Jurkat, Clone E6-1 (cell line): Measurements from ENCODE around the gene PAEP.

ENCODE experiments used
- DNase-seq: peaks from one replicate; pipeline ENCODE4 v3.0.0-alpha.2; 2011; ENCODE audit warnings: low read depth, low spot score
- H3K4me3 ChIP-seq: 2 replicates; pipeline ENCODE4 v1.5.1; 2011; ENCODE audit warnings: mild to moderate bottlenecking, low read length, control low read depth, moderate library complexity

The PAEP gene

DNA sequence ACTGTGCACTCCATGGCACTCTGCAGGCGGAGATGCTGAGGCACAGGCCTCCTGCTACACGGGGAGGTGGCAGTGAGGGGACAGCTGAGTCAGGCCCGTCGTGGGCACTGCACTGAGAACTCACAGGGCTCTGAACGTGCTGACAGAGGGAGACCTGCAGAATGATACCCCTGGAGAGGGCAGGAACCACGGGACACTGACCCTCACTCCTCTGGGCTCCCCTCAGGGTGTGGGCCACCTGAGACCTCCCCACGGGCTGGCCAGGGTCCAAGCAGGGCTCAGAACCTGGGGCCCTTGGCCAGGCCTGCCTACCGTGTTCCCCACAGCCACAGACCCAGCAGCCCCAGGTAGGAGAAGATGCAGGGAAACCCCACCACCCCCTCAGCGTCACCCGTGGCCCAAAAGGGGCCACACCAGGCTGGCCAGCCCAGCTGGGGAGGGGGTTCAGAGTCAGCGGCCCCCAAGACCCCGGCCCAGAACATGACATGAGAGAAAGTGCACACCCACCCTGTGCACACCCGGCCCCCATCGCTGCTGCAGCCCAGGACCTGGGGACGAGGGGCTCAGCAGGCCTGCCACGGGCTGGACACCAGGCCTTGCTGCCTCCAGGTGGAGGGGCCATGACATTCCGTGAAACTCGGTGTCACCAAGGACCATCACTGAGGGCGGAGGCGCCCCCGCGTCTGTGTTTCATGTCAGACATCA is 46.9 kb downstream of the PAEP start:
- no peak overlapping the region for H3K4me3 ChIP-seq
- no peak for DNase-seq

DNA sequence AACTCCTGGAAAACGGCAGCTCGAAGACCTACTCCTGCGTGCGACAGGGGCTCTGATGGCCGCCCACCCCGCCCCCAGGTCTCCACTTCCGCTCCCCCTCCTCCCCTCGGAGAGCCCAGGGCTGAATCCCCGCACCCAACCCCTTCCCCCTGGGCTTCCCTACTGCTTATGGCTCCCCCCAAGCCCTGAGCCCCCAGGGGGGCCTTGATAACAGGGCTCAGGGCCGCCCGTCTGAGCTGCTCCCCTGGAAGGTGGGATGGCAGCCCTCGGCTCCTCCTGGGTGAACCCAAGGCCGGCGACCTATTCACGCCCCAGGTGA is 47.4 kb downstream of the PAEP start:
- DNase-seq = no peak
- H3K4me3 ChIP-seq = no peak overlapping the region

DNA sequence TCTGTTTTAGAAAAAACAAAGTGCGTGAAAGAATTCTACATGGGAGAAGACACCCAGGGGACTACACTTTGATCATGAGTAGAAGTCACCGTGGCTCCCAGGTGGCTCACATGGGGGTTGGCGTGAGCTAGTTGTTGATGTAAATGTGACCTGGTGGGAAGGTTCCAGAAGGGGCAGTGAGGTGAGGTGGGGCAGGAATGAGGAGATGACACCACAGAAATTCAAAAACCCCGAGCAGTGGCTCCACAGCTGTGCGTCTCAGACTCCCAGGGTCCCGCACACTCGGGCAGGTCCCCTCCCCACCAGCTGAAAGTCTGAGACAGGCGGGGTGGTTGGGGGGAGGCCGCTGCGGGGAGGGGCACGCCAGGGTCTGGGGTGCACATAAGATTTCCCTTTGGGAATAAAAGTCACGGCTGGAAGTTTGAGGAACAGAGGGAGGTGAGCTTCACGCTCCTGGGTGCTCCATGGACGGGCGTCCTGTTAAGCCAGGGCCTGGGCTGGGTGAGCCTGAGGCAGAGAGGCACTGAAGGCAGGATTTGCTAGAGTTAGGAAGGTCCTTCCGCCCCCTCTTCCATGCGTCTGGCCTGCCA is 47.9 kb downstream of the PAEP start:
- no peak for DNase-seq
- H3K4me3 ChIP-seq = no peak overlapping the region

DNA sequence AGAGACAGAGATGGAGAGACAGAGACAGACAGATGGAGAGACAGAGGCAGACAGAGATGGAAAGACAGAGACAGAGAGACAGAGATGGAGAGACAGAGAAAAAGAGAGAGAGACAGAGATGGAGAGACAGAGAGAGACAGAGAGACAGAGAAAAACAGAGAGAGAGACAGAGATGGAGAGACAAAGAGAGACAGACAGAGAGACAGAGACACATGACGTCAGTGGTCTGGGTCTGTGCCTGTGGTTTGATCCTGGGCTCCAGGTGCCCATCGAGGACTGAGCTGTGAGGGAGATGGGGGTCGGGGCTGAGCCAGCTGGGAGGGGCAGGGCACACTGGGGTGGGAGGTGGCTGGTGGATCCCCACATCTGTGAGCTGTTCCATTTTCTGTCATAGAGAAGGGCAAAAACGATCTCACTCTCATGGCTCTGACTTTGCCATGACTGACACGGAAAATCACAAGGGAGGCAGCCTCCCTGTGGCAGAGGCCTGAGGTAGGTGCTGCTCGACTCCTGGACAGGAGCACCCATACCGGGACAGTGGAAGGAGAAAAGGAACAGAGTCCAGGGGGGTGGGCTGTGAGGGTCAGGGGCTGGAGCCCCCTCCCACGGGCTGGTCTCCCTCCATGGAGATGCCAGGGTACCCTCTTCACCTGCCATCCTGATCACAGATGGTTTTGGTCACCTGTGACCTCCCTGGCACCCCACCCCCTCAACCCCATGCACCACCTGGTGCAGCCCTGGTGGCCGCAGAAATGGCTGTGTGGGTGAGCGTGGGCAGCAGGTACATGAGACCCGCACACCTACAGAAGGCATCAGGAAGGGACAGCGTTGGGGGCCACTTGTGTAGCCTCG is 49.0 kb downstream of the PAEP start:
- H3K4me3 ChIP-seq = no peak overlapping the region
- DNase-seq = no peak

DNA sequence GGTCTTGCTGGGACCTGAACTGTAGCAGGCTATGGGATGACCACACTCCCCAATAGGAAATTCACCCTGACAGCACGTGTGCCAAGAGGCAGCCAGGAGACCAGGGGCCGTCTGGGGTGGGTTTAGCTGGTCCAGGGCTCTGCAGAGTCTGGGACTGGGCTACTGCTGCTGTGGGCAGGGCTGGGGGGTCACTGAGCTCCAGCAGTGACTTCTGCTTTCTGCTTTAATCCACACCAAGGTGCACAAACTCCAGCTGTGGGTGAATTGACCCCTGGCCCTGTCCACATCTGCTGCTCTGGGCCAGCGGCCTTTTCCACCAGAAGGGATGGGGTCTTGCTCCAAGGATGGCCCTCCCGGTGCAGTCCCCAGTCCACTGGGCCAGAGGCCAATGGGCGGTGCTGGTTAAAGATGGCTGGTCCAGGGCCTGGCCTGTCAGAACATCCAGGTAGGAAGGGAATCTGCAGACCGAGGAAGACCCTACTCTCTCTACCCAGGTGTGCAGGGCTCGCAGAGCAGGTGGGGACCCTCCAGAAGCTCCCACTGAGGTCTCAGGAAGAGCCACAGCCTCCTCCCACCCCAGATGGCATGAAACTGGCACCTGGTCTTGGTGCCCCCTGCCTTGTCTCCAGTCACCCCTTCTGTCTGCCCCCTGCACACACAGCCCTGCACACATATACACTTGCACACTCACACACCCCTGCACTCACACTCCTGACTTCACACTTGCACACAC is 49.8 kb downstream of the PAEP start:
- no peak for DNase-seq
- no peak overlapping the region for H3K4me3 ChIP-seq

DNA sequence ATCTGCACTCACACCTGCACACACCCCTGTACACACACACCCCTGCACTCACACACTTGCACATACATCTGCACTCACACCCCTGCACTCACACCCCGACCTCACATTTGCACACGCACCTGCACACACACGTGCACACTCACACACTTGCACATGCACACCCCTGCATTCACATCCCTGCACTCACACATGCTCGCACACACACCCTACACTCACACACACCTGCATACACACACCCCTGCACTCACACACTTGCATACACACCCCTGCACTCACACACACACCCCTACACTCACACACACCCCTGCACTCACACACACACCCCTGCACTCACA is 50.3 kb downstream of the PAEP start:
- DNase-seq = no peak
- no peak overlapping the region for H3K4me3 ChIP-seq

DNA sequence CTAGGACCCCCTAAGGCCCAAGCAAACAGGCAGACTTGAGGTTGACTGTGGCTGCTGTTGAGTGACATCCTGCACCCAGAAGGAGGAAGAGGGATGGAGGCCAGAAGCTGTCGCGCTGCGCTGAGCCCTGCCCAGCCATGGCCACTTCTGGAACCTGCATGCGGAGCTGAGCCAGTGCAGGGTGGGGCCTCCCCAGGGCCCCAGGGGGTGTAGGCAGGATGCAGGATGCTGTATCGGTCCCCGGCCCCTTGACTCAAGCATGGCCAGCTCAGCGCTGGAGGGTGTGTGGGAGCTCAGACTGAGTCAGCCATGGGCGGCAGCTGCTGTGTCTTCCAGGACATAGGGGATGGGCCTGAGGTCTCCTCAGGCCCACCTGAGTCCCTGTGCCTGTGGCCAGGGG is 50.9 kb downstream of the PAEP start:
- no peak for DNase-seq
- no peak overlapping the region for H3K4me3 ChIP-seq

DNA sequence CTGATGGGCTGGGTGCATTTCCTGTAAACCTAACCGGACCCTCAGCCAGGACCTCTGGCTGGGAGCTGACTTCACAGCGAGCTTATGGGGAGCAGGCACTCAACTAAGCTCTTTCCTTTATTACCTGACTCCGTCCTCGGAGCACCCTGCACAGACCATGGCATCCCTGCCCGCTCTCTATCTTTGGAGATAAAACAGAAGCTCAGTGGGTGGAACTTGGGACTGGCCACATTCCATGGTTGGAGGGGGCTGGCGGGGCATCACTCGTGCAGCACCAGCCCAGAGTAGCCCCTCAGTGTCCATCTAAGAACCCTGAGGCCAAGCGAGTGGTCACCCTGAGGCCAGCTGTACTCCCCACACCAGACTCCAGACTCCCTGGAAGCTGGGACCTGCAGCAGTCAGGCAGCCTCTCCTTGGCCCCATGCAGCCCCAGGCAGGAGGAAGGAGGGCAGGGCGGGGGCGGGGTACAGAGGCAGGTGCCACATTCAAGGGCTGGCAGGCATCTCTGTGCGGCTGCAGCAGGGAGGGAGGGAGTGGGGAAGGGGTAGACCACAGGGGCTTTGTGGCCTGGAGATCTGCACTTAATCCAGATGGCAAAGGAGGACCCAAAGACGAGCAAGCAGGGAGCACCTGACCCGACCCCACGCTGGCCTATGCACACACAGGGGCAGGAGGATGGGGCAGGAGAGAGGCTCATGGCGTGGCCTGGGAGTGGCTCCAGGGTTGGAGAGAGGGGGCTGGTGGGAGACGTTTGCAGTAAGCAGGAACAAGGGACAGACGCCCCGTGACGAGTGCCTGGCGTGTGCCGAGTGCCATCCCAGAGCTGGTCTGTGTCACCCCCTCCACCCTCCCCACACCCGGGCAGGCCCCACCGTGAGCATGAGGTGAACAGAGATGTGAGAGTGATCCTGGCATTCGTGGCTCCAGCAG is 51.7 kb downstream of the PAEP start:
- H3K4me3 ChIP-seq = no peak overlapping the region
- peak; percentile 15 for DNase-seq

DNA sequence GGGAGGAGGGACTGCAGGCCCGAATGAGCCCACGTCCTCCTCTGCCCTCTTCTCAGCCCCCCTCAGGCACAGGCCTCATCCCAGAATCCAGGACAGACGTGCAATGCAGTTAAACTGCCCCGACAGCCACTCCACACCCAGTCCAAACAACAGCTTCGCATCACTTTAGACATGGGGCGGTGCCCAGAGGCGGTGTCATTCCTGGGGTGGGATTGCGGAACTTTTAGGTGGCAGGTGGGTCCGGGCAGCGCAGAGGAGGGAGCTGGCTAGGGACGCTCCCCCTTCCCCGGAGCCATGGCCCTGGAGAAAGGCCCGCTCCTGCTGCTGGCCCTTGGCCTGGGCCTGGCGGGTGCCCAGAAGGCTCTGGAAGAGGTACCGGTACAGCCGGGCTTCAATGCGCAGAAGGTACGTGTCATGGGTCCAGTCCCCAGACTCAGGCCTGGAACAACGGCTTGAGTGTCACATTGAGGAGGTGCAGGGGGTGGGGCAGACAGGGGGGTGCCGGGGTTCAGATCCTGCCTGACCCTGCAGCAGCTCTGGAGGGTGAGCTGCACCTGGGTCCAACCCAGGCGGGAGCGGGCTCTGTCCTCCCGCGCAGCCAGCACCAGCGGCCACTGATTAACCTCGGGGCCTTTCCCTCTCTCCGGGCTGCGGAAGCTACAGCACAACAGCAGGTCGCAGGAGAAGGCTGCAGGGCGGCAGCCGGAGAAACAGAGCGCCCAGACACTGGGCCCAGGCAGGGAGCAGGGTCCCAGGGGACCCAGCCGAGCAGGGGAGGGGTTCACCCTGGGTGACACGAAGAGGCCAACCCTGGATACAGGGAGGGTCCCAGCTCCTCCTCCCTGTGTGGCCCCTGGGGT is 52.6 kb downstream of the PAEP start:
- no peak for DNase-seq
- no peak overlapping the region for H3K4me3 ChIP-seq

DNA sequence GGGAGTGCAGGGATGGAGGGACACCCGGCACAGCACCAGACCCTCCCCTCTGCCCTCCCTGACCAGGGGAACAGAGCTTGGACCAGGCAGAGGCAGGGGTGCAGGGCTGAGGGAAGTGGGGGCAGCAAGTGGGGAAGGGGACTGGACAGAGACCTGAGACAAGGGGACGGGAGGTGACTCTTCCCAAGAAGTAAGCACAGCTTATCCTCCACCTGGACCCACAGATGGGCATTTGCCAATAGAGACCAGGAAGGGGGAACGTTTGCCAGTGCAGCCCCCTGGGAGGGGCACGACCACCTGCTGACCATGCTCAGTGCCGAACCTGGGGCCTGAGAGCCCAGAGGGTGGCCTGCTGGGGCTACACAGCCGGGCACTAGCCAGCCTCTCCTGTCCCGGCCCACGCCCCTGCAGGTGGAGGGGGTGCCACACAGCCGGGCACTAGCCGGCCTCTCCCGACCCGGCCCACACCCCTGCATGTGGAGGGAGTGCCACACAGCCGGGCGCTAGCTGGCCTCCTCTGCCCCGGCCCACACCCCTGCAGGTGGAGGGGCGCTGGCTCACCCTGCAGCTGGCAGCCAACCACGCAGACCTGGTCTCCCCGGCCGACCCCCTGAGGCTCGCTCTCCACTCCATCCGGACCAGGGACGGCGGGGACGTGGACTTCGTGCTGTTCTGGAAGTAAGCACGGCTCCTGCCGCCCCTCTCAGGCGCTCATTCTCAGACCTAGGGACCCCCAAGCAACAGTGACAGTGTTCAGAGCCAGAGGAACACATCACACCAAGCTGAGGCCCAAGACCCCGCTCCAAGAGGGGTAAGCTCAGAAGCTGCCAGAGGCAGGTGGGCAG is 53.5 kb downstream of the PAEP start:
- DNase-seq = no peak
- H3K4me3 ChIP-seq = no peak overlapping the region

DNA sequence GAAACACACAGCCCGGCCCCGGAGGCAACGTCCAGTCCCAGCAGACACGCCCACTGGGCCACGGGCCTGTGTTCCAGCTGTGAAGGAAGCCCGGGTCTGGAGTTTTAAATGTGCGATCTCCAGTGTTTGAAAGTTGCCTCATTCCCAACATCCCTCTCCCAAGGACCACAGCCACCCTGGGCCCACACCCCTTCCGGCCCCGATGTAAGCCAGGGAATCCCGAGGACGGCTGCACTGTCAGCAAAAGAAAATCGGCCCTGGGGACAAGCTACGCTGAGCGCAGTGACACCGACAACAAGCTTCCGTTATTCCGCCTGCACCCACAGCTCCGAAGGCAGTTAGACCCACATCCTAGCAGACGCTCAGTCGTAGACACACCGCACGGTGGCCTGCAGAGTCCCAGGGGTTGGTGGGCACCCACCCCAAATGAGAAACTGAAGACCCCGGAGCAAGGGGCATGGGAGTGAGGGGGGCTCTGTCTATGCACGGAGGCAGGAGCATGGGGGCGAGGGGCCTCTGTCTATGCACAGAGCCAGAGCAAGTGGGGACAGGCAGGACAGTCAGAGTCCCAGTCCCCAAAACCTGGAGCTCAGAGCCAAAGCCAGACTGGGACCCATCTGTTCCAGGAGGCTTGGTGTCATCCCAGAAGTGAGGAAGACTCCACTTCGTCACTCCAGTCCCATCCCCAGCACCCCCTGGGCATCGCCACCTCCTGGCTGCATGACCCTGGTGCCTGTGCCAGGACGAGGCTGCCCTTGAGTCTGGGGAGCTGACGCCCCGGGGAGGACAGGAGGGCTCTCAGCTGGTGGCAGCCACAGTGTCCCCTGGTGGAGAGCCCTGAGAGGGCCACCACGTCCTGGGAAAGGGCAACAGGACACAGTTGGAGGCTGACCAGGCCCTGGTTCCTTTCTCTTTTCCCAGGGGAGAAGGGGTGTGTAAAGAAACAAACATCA is 54.4 kb downstream of the PAEP start:
- no peak for DNase-seq

More for the DNA sequence above, 54.4 kb downstream of the PAEP start:
- H3K4me3 ChIP-seq = no peak overlapping the region
